ENCODE results near the gene CHFR. TPM values are rescaled to one million over a fixed set of nuclear protein-coding genes. Genes with fewer than 3 reads are reported as not detected.

CHFR gene
- total and polyA plus RNA-seq, 9 of the 15 experiments (the other 6 are each of a cell fraction or from before 2014, with no cell fraction given): 0.61 to 33.9 (median 19.3) TPM

- in situ Hi-C loops (cut with MboI): no loop called here
- Histone ChIP-seq H3K4me1 (replicated peaks in 1 of 2; ENCODE audit: control insufficient read depth in 2 of 2, insufficient read depth in 2 of 2, low read length in 2 of 2) (peaks cover under 1 to 2% of the 10 kb centered on the region in 2 experiments; a peak in 2 of 5 replicates), H3K4me2 (ENCODE audit: insufficient read depth, low read length) (no peak overlapping the region), H3K9me3 (replicated peaks; ENCODE audit: control insufficient read depth, insufficient read depth, low read depth, low read length) (no peaks in the 10 kb centered on the region; the same call in 1 of the 2 replicates), H2AFZ (ENCODE audit: low read depth, low read length) (no peak overlapping the region), H3K4me3 (no peak overlapping the region), H3K9me1 (ENCODE audit: control insufficient read depth, insufficient read depth, low read length) (no peaks in the 10 kb centered on the region), H3K27me3 (ENCODE audit: control insufficient read depth in 2 of 2, insufficient read depth in 2 of 2, low read length in 2 of 2) (no peaks in the 10 kb centered on the region), H4K20me1 (replicated peaks; ENCODE audit: control insufficient read depth, insufficient read depth, low read length) (no peaks in the 10 kb centered on the region), H3K27ac (ENCODE audit: extremely low read depth, low read depth, low read length) (no peak overlapping the region), H3K9ac (ENCODE audit: insufficient read depth in 1 of 2, low read depth in 2 of 2, low read length in 2 of 2) (no peak overlapping the region), H3K79me2 (ENCODE audit: control insufficient read depth, insufficient read depth, low read length) (peaks cover 3% of the 10 kb centered on the region; the same call in 1 of the 3 replicates), H3K36me3 (ENCODE audit: control insufficient read depth, insufficient read depth, low read length) (peaks cover 14% of the 10 kb centered on the region; the same call in 2 of the 3 replicates)
- intact Hi-C loops (cut with micrococcal nuclease): no loop called here
- no TSS peak for BruUV-seq (replicated peaks)
- no peak for ATAC-seq
- CTCF ChIA-PET (ENCODE audit: low intra/inter-chr PET ratio): no interaction called here
- WGBS (ENCODE audit: insufficient coverage, low coverage, missing lambda C conversion rate): 93% methylated on average over 7 of the region's 7 CpGs
- DNase-seq (ENCODE audit: extremely low read depth in 1 of 4, low spot score in 3 of 4): no peak
- no peak for FAIRE-seq
- POLR2A ChIA-PET: no interaction called here
- no peak for TF ChIP-seq ESRRB (CRISPR knock-in tag; IDR thresholded peaks at IDR 0.05; ENCODE audit: borderline replicate concordance)
- no peak for TF ChIP-seq BDP1 (IDR thresholded peaks at IDR 0.05; ENCODE audit: insufficient read depth, insufficient read length)
- TF ChIP-seq HBP1 (CRISPR knock-in tag; IDR thresholded peaks at IDR 0.05): no peak
- no peak for TF ChIP-seq TAF9B (IDR thresholded peaks at IDR 0.05; ENCODE audit: partially characterized antibody)
- TF ChIP-seq ZHX1 (conservative IDR thresholded peaks at IDR 0.05; ENCODE audit: low read length): no peak
- no peak for TF ChIP-seq DEAF1 (CRISPR knock-in tag; IDR thresholded peaks at IDR 0.05)
- no peak for TF ChIP-seq NFE2L1 (tag; IDR thresholded peaks at IDR 0.05; ENCODE audit: borderline replicate concordance, low read depth)
- no peak for TF ChIP-seq ZFP30 (CRISPR knock-in tag; IDR thresholded peaks at IDR 0.05; ENCODE audit: borderline replicate concordance)
- TF ChIP-seq SMAD3 (CRISPR knock-in tag; conservative IDR thresholded peaks at IDR 0.05): no peak
- no peak for TF ChIP-seq HDAC1 (IDR thresholded peaks at IDR 0.05)
- TF ChIP-seq HNRNPUL1 (IDR thresholded peaks at IDR 0.05; ENCODE audit: low read length): no peak
- TF ChIP-seq ZNF518B (CRISPR knock-in tag; IDR thresholded peaks at IDR 0.05): no peak
- no peak for TF ChIP-seq NCOA1 (IDR thresholded peaks at IDR 0.05; ENCODE audit: low read depth)
- no peak for TF ChIP-seq KDM2B (CRISPR knock-in tag; IDR thresholded peaks at IDR 0.05)
Observed at GRCh38 chr12:132881818-132882217, 5.6 kb downstream of the CHFR start.

Data from K562 (cell line).